HG02938 (cell line): Measurements from ENCODE around the gene SNRPA.

Source experiments
- ATAC-seq: cut with Tn5 transposase; IDR thresholded peaks from one replicate; pipeline ENCODE4 v1.9.1; 2021; ENCODE audit warnings: mild to moderate bottlenecking, moderate library complexity; ENCODE audit not compliant: unreplicated experiment

The SNRPA gene

DNA sequence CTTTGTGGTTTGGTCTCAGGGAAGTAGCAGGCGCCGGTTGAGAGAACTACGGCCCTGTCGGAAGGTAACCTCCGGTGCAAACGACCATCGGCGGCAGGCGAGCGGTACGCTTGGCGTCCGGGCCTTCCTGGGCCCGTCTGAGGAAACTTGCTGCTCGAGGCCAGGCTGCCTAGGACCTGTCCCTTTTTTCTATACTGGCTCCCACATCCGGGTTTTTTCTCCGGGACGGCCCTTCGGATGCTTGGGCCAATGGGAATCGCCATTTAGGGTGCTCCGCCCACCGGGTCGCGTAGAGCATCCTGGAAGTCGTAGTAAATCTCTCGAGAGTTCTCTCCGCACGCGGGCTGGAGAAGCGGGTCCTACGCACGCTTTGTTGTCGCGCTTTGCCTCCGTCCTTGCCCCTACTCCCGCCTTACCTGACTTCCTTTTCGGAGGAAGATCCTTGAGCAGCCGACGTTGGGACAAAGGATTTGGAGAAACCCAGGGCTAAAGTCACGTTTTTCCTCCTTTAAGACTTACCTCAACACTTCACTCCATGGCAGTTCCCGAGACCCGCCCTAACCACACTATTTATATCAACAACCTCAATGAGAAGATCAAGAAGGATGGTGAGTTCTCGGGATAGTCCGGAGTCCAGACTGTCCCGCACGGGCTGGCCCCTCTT is at the start of gene SNRPA:
SNRPA (plus strand) TSS at position 330 of the 664 bp plus-strand sequence; CDS start at position 536, 206 bp downstream.
- ATAC-seq, result peak; percentile 50

- ATAC-seq, result no peak
These were observed 49.2 kb upstream of the SNRPA start for GRCh38 chr19:40701758-40702157.

DNA sequence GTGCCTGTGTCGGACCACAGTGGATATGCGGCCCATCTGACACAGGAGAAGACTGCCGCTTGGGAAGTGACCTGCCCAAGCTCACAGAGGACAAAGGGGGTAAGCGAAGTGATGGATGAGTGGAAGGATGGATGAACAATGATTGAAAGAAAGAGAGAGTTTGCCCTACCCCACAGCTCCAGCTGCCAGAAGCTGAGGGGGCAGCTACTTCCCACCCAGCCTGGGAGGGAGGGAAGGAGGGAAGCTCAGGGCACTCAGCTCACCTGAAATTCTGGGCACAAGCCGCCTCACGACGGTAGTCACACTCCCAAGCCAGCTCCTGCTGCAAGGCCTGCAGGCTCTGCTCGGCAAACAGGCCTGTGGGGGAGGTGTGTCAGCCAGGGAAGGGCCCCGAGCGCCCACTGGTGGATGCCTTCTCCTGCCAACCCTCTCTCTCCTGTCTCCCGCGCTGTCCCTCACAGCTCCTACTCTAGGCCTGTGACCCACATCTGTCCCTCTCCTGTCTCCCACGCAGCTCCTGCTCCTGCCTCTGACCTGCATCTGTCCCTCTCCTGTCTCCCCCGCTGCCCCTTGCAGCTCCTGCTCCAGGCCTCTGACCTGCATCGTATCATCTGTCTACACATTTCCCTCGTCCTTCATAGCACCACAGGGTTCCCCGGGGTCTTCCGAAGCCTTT is 48.5 kb upstream of the SNRPA start:
- ATAC-seq, result no peak

GRCh38 chr19:40703029-40703755 is 47.8 kb upstream of the SNRPA start:
- ATAC-seq, result no peak

DNA sequence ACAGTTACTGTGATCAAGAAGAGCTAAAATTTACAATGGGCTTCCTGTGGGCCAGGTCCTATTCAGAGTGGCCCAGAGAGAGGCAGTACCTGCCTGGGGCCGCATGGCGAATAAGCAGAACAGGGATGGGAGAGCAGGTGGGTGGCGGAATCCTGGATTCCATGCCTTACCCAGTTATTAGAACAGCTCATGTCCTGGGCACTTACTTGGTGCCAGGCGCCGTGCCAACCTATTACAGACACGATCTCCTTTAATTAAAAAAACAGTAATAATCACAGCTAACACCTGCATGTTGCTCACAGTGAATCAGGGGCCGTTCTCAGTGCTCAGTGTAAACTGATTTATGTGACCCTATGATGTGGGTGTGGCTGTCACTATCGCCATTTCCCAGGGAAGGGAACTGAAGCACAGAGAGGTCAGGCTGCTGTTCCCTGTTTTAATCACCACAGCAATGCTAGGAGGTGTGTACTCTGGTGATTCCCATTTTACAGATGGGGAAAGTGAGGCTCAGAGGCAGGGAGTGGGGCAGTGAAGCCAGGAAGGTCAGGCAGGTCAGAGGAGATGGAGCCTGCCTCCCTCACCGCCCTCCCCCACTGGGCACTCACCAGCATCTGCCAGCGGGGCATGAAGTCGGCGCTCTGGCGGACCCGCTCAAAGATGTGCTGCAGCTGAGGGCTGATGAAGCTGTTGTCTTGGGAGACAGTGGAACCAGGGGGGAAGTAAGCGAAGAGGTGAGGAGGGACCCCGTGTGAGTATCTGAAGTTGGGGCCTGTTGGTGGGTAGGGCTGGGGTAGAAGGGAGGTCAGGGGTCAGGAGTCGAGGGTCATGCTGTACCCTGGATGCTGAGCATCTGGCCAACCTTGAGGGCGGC is 46.3 kb upstream of the SNRPA start:
- ATAC-seq, result no peak

DNA sequence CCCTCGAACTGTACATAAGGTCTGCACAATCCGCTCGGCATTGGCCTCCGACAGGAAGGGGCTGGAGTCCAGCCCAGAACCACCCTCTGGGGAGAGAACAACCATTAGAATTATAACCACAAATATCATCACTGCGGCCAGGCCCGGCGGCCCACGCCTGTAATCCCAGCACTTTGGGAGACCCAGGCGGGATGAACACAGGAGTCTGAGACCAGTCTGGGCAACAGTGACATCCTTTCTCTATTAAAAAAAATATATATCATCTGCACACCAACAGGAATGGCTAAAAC is 45.7 kb upstream of the SNRPA start:
- no peak for ATAC-seq

DNA sequence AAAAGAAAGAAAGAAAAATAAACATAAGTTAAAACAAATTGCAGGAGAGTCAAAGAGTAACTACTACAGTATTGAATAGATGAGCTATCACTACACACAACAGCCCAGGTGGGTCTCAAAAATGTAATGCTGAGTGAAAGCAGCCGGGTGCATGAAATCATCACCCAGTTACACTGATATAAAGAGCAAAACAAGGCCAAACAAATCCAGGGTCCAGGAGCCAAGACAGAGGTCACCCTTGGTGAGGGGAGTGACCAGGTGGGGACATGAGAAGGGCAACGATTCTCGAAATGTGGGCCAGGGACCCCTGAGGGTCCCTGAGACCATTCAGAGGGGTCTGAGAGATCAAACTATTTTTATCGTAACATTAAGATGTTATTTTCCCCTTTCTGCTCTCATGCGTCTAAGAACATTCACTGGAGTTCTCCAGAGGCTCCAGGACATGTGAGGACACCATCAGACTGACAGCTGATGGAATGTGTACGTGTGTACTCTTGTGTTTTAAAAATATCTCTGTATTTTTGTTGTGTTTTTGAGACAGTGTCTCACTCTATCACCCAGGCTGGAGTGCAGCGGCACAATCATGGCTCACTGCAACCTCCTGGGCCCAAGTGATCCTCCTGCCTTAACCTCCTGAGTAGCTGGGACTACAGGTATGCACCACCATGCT is 44.9 kb upstream of the SNRPA start:
- no peak for ATAC-seq

DNA sequence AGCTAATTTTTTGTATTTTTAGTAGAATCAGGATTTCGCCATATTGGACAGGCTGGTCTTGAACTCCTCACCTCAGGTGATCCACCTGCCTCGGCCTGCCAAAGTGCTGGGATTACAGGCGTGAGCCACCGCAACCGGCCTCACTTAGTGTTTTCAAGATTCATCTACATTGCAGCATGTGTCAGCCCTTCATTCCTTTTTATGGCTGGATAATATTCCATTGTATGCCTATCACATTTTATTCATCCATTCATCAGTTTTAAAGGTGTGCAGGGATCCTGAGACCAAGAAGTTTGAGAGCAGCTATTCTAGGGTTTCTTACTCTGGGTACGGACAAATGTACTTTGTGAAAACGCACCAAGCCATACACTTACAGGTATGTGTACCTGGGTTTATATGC is 43.4 kb upstream of the SNRPA start:
- ATAC-seq, result no peak

- ATAC-seq, result no peak
These were observed 41.2 kb upstream of the SNRPA start for GRCh38 chr19:40709817-40710216.

DNA sequence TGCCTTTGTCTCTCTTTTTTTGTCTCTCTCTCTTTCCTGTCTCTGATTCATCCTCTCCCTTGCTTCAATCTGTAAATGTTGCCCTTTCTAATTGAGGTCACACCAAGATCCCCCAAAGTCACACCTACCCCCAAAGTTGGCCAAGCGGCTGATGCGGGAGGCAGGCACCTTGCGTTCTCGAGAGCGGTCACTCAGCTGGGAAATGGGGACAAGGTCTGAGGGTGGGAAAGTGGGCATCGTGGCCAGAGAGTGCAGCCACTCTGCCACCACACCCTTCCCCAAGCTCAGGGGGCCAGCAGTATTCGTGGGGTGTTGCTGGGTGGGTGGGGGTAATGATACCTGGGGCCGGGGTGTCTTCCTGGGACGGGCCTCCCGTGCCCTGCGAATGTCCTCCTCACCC is 37.1 kb upstream of the SNRPA start:
- no peak for ATAC-seq

DNA sequence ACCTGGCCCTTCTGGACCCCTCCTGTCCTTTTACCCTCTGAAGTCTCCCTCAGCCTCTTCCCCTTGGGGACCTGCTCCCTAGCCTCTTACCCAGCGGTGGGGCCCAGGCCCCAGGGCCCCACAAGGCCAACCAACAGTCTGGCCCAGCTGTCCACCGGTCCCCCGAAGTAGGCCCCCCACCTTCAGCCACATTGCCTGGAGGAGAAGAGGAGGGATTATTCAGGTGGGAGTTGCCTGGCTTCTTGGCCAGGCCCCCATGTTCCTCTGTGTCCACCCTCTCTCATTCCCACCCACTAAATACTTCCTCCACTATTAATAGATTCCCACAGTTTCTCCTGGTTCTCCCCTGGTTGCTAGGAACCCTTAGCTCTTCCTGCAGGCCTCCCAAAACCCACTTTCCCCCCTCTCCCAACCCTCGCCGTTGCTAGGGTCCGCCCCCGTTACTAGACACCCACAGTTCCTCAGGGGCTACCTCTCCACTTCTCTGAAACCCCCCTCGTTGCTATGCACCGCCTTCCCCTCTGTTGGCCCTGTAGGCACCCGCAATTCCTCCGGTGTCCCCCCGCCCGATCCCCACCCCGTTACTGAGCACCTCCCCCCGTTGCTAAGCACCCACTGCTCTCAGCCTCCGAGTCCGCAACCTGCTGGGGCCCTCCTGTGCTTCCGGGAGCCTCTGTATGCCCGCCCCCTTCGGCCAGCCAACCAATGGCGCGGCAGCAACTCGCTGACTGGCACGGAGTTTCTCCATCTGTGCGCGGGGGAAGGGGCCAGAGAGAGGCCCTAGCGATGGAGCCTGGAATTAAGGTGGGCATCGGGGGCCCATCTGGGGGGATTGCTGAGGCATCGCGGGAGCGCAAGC is 36.3 kb upstream of the SNRPA start:
- ATAC-seq, result peak; percentile 45

DNA sequence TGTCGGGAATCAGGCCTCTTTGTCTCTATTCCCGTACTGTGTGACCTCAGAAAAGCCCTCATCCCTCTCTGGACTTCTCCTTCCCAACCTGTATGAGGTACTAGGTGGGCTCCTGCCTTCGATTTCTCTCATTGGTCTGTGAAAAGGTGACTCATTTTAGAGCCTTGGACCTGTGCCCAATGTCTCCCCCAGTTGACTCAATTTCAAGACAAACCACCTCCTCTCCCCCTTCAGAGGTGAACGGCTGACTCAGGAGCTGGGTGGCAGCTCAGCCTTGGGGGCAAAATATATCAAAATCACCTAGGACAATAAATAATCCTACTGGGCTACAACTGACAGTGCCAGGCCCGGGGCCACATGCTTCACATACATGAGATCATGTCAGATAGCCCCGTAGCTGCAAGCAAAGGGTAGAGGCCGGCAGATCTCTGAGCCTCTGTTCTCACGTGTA is 34.9 kb upstream of the SNRPA start:
- no peak for ATAC-seq

DNA sequence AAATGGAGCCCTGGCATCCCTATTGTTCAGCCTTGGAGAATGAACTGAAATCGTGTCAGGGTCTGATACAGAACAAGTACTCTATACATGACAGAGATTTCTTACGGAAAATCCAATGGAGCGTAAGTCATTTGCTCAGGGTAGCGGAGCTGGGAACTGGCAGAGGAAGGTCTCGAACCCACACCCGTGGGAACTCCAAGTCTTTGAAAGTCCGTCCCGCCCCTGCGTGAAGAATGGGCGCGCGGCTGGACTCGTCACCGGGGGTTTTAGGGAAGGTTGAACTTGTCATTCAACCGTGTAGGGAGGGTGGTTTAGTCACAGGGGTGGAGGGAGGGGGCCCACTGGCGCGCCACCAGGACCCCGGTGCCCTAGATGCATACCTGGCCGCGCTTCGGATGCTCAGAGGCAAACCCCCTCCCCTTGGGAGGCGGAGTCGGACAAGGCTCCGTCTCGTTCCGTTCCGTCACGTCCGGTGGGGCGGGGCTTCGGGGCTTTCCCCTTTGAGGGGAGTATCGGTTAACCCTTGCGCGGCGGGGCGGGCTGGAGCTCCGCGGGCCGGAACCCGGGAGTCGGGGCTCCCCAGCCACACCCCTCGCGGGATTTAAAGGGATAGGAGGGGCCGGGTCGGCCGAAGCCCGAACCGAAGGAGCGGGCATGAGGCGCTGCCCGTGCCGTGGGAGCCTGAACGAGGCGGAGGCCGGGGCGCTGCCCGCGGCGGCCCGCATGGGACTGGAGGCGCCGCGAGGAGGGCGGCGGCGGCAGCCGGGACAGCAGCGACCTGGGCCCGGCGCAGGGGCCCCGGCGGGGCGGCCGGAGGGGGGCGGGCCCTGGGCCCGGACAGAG is 34.3 kb upstream of the SNRPA start, which contains the start of the genes COQ8B and ITPKC:
COQ8B (minus strand) TSS at position 405 of the 843 bp plus-strand sequence. CDS start 2,254 bp downstream, outside the sequence.
ITPKC (plus strand) TSS at position 631 of the 843 bp plus-strand sequence; CDS start at position 655, 24 bp downstream.
- ATAC-seq, result peak; percentile 61

DNA sequence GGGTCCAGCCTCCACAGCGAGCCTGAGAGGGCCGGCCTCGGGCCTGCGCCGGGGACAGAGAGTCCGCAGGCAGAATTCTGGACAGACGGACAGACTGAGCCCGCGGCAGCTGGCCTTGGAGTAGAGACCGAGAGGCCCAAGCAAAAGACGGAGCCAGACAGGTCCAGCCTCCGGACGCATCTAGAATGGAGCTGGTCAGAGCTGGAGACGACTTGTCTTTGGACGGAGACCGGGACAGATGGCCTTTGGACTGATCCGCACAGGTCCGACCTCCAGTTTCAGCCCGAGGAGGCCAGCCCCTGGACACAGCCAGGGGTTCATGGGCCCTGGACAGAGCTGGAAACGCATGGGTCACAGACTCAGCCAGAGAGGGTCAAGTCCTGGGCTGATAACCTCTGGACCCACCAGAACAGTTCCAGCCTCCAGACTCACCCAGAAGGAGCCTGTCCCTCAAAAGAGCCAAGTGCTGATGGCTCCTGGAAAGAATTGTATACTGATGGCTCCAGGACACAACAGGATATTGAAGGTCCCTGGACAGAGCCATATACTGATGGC is 33.6 kb upstream of the SNRPA start:
- ATAC-seq, result no peak

GRCh38 chr19:40717880-40718773 is 32.9 kb upstream of the SNRPA start:
- no peak for ATAC-seq

DNA sequence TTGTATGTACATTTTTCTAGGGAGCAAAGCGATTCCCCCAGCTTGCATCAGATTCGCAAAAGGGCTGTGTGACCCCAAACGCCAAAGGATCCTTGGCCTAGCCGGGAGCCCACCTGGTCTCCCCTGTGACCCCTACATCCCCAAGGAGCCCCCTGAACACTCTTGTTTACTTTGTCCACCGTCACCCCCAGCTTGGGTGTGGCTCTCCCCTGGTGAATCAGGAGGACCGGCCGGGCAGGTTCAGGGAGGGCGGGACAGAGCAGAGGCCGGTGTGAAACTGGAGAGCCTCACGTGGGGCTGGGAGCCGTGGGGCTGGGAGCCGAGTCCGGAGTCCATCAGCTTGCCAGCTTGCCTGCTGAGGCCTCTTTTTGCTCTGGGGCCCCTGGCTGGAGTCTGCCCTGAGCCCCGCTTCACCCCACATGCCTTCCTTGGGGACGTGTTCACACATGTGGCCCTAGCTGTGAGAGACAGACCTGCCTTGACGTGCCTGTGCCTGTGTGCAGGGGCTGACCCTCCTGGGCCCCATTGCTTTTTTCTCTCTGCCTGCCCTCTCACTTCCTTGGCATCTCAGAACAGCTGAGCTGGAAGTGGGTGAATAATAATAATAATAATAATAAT is 32.1 kb upstream of the SNRPA start:
- ATAC-seq, result no peak

DNA sequence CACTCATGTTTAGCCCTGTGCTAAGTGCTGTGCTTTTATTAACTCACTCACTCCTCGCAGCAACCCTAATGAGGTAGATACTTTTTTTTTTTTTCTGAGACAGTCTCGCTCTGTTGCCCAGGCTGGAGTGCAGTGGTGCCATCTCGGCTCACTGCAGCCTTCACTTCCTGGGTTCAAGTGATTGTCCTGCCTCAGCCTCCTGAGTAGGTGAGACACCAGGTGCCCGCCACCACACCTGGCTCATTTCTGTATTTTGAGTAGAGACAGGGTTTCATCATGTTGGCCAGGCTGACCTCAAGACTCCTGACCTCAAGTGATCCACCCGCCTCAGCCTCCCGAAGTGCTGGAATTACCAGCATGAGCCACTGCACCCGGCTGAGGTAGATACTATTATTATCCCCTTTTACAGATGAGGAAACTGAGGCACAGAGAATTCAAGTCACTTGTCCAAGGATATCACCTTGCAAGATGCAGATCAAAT is 31.5 kb upstream of the SNRPA start:
- ATAC-seq, result no peak
